CD4-positive, alpha-beta T cell (primary cell): ENCODE data around the gene UBIAD1. TPM values are rescaled to one million over a fixed set of nuclear protein-coding genes. Genes with fewer than 3 reads are reported as not detected.
A peak's percentile ranks its signal among the peaks of the same experiment; 100 is the strongest.

Experiments used
- ATAC-seq: fragments of 200-7000 bp; cut with Tn5 transposase; one replicate; pipeline ENCODE4 v1.10.0; 2022; ENCODE audit warnings: mild to moderate bottlenecking; ENCODE audit not compliant: poor library complexity
- CTCF ChIA-PET: fragments of 350-600 bp; sonication (Branson Sonifier 250); formaldehyde crosslinking; loops from one replicate; lab custom pipeline; 2021; ENCODE audit warnings: antibody characterized with exemption, inconsistent platforms; lab: Charles Lee
- POLR2A ChIA-PET: fragments of 350-600 bp; sonication (Branson Sonifier 250); formaldehyde crosslinking; loops from one replicate; lab custom pipeline; 2021; ENCODE audit warnings: antibody characterized with exemption, inconsistent platforms; lab: Charles Lee
- DNase-seq, 14 experiments: peaks; one replicate each; pipeline ENCODE4 v3.0.0-alpha.2; 2013 to 2020; ENCODE audit warnings: mixed read lengths in 2 of 14
- H3K27ac ChIP-seq, 2 donors: one replicate each; pipeline versions ENCODE4 v1.5.1 to v1.7.0; 2013; ENCODE audit warnings: low read length in 2 of 2, low read depth in 1 of 2, mild to moderate bottlenecking in 1 of 2
- H3K27me3 ChIP-seq, 2 experiments: 1 replicate in 1 of 2; 2 replicates in 1 of 2; pipeline versions ENCODE4 v1.6.1 to v1.7.0; 2013; ENCODE audit warnings: low read length in 2 of 2, control low read depth in 1 of 2, mild to moderate bottlenecking in 1 of 2, moderate library complexity in 1 of 2; ENCODE audit not compliant: insufficient read depth in 2 of 2, control insufficient read depth in 1 of 2
- H3K36me3 ChIP-seq: one replicate; pipeline ENCODE4 v1.6.1; 2013; ENCODE audit warnings: low read length, control low read depth; ENCODE audit not compliant: insufficient read depth
- H3K4me1 ChIP-seq: one replicate; pipeline ENCODE4 v1.6.1; 2013; ENCODE audit warnings: low read length, control low read depth; ENCODE audit not compliant: insufficient read depth
- H3K4me3 ChIP-seq: one replicate; pipeline ENCODE4 v1.5.1; 2013; ENCODE audit warnings: mild to moderate bottlenecking, low read length, moderate library complexity
- H3K9me3 ChIP-seq, 2 experiments: 1 replicate in 1 of 2; 2 replicates in 1 of 2; pipeline versions ENCODE4 v1.6.1 to v1.7.0; 2013; ENCODE audit warnings: low read length in 2 of 2, mild to moderate bottlenecking in 2 of 2, control low read depth in 1 of 2, moderate library complexity in 1 of 2; ENCODE audit not compliant: control insufficient read depth in 1 of 2, insufficient read depth in 1 of 2
- H3K27ac Mint-ChIP-seq: one replicate; pipeline ENCODE4 v1.8.0; 2020; ENCODE audit warnings: mixed read lengths
- H3K27me3 Mint-ChIP-seq: one replicate; pipeline ENCODE4 v1.8.0; 2021; ENCODE audit warnings: mixed read lengths
- H3K36me3 Mint-ChIP-seq: one replicate; pipeline ENCODE4 v1.8.0; 2021; ENCODE audit warnings: low read depth, mixed read lengths
- H3K4me1 Mint-ChIP-seq: one replicate; pipeline ENCODE4 v1.8.0; 2021; ENCODE audit warnings: low read depth, mixed read lengths
- H3K4me3 Mint-ChIP-seq: one replicate; pipeline ENCODE4 v1.8.0; 2020; ENCODE audit warnings: mild to moderate bottlenecking, mixed read lengths
- H3K9me3 Mint-ChIP-seq: one replicate; pipeline ENCODE4 v1.8.0; 2020; ENCODE audit warnings: mixed read lengths
- intact Hi-C, 2 experiments: fragments of 100-400 bp; cut with DNase I in 1 of 2; cut with micrococcal nuclease in 1 of 2; formaldehyde crosslinking; loops; one replicate each; pipeline versions ENCODE4 v1.15.1 to v1.9.0; 2023 to 2025; cut with DNase I, micrococcal nuclease
- total RNA-seq, 174 experiments: library from RNA in 2 of 174; stranded (reverse) in 2 of 174; gene quantifications; one replicate each; pipeline ENCODE4 v1.2.3 and lab custom pipeline; 2021 to 2026
- TF ChIP-seq, protein P1 (sequence below): fragments of 200-600 bp; IDR thresholded peaks from one replicate; pipeline ENCODE4 v1.8.0; 2022; ENCODE audit warnings: antibody characterized with exemption, mild to moderate bottlenecking

Gene UBIAD1
- total RNA-seq, 2 experiments from 2014 or later = 19.2 to 19.3 TPM

DNA sequence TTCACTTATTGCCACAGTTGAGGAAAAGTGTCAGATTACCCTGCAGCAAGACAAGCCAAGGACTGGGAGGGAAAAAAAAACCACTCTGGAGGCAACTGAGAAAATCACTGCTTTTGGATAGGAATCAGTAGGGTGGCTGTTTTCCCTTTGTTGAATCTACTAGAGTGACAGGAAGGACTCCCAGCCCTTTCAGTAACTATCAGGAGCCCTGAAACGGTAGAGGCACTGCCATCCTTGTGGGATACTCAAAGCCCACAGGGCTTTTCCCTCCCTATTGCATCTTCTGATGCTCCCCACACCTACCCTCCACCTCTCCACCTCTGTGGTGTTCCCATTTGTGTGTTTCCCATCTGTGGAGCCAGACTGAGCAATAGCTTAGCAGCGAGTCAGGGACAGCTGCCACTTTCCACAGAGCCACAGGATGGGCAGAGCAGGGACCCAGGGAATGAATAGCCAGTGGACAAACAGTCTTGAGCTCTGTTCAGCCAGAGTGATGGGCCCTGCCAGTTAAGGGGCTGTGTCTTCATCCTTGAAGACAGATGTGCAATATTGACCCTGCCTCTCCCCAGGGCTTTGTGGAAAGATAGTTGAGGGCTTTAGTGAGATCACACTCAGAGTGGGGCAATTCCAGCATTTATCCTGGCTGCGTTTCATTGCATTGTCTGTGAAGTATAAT, 13.9 kb downstream of the UBIAD1 start:
- Mint-ChIP-seq H3K27ac (peak overlapping the region; percentile 96), H3K4me1 (peaks cover 82% of the 10 kb centered on the region), H3K27me3 (no peaks in the 10 kb centered on the region), H3K4me3 (peak overlapping the region; percentile 84), H3K9me3 (peaks cover 2% of the 10 kb centered on the region), H3K36me3 (peaks cover 79% of the 10 kb centered on the region)
- ChIA-PET CTCF (interaction anchor here (1.1 kb wide), 1 partner anchor 34 kb away, joined by 3 read pairs; no protein-coding TSS in a partner anchor), POLR2A (interaction anchor here (1.4 kb wide), 1 partner anchor 25 kb away, joined by 3 read pairs; the partner anchor contains the start of gene MTOR)
- ATAC-seq = no peak
- Histone ChIP-seq H3K4me3 (no peak overlapping the region), H3K9me3 (no peaks in the 10 kb centered on the region), H3K27ac (no peak overlapping the region), H3K4me1 (peaks cover 68% of the 10 kb centered on the region), H3K27me3 (no peaks in the 10 kb centered on the region), H3K36me3 (peaks cover 43% of the 10 kb centered on the region)
- TF ChIP-seq, protein P1, sequence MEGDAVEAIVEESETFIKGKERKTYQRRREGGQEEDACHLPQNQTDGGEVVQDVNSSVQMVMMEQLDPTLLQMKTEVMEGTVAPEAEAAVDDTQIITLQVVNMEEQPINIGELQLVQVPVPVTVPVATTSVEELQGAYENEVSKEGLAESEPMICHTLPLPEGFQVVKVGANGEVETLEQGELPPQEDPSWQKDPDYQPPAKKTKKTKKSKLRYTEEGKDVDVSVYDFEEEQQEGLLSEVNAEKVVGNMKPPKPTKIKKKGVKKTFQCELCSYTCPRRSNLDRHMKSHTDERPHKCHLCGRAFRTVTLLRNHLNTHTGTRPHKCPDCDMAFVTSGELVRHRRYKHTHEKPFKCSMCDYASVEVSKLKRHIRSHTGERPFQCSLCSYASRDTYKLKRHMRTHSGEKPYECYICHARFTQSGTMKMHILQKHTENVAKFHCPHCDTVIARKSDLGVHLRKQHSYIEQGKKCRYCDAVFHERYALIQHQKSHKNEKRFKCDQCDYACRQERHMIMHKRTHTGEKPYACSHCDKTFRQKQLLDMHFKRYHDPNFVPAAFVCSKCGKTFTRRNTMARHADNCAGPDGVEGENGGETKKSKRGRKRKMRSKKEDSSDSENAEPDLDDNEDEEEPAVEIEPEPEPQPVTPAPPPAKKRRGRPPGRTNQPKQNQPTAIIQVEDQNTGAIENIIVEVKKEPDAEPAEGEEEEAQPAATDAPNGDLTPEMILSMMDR = no peak
- intact Hi-C loops = no loop called here
- DNase-seq = no peak

DNA sequence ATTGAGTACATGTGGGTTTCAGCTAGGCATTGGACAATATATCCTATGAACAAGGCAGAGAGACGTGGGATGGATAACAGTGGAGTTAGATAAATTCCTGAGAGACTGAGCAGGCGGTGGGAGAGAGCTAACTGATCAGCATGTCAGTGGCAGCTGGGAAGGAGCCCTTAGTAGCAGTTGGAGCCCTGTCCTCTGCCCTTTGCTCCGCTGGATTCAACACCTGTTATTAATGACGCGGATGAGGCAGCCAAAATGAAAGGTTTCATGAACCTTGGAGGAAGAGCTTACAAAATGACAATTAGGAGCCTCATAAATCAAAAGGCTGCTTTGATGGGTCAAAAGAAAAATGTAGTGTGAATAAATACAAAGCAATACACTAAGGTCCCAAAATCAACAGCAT, 16.1 kb downstream of the UBIAD1 start:
- ChIA-PET CTCF (no interaction called here), POLR2A (interaction anchor here (1.0 to 2.8 kb wide), 2 partner anchors 9 to 26 kb away, joined by 3 to 19 read pairs; partner anchors contain the start of gene MTOR)
- Histone ChIP-seq H3K27me3 (no peaks in the 10 kb centered on the region), H3K9me3 (no peaks in the 10 kb centered on the region), H3K27ac (no peak overlapping the region), H3K36me3 (peaks cover 55% of the 10 kb centered on the region), H3K4me3 (no peak overlapping the region), H3K4me1 (peaks cover 59% of the 10 kb centered on the region)
- DNase-seq (no peak), ATAC-seq (no peak)
- peak overlapping the region; percentile 54 for H3K4me3 Mint-ChIP-seq
- H3K4me1 Mint-ChIP-seq = peaks cover 87% of the 10 kb centered on the region
- intact Hi-C loops = no loop called here
- peak overlapping the region; percentile 83 for H3K27ac Mint-ChIP-seq
- H3K36me3 Mint-ChIP-seq = peaks cover 88% of the 10 kb centered on the region
- H3K27me3 Mint-ChIP-seq = no peaks in the 10 kb centered on the region
- peaks cover 2% of the 10 kb centered on the region for H3K9me3 Mint-ChIP-seq
- TF ChIP-seq, protein P1 = no peak

DNA sequence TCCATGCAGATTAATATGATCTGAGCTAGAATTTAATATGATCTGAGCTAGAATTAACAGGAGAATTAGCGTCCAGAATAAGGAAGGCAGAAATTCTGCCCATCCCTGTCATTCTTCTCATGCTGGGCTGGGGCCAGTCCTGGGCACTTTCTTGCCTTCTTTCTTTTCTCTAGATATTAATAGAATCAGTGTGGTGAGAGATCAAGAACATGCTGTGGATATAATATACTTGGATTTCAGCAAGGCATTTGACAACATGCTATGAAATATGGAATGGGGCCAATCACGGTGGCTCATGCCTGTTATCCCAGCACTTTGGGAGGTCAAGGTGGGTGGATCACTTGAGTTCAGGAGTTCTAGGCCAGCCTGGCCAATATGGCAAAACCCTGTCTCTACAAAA, 18.1 kb downstream of the UBIAD1 start:
- TF ChIP-seq, protein P1 = no peak
- H3K4me3 Mint-ChIP-seq = peak overlapping the region; percentile 85
- H3K27me3 Mint-ChIP-seq = no peaks in the 10 kb centered on the region
- H3K27ac Mint-ChIP-seq = peak overlapping the region; percentile 76
- Histone ChIP-seq H3K27me3 (no peaks in the 10 kb centered on the region), H3K36me3 (peaks cover 58% of the 10 kb centered on the region), H3K27ac (no peak overlapping the region), H3K4me3 (no peak overlapping the region), H3K4me1 (peaks cover 58% of the 10 kb centered on the region), H3K9me3 (no peaks in the 10 kb centered on the region)
- ATAC-seq = no peak
- intact Hi-C loops = no loop called here
- ChIA-PET CTCF (interaction anchor here (0.6 kb wide), 1 partner anchor 24 kb away, joined by 3 read pairs; no protein-coding TSS in a partner anchor), POLR2A (interaction anchor here (1.0 to 2.8 kb wide), 5 partner anchors 8 to 402 kb away, joined by 3 to 19 read pairs (median 6); partner anchors contain the start of genes MTOR and UBIAD1)
- H3K4me1 Mint-ChIP-seq = peaks cover 86% of the 10 kb centered on the region
- peaks cover 86% of the 10 kb centered on the region for H3K36me3 Mint-ChIP-seq
- DNase-seq = no peak
- H3K9me3 Mint-ChIP-seq = peaks cover 2% of the 10 kb centered on the region
